ENCODE data around the gene PHLDA2. TPM values are rescaled to one million over a fixed set of nuclear protein-coding genes. Genes with fewer than 3 reads are reported as not detected.

Gene PHLDA2
- total and polyA plus RNA-seq, 9 of the 15 experiments (the other 6 are each of a cell fraction or from before 2014, with no cell fraction given) = 0.43 to 42.4 (median 4.7) TPM

- TF ChIP-seq MAZ (CRISPR knock-in tag; conservative IDR thresholded peaks at IDR 0.05 in 1 of 2, IDR thresholded peaks at IDR 0.05 in 1 of 2) (peak; percentile 88 to 95), MTA1 (IDR thresholded peaks at IDR 0.05; ENCODE audit: borderline replicate concordance) (peak; percentile 76; the same call in 1 of the 2 replicates), GATAD2B (IDR thresholded peaks at IDR 0.05; ENCODE audit: borderline replicate concordance) (no peak), ZSCAN29 (IDR thresholded peaks at IDR 0.05) (no peak), POLR2B (IDR thresholded peaks at IDR 0.05; ENCODE audit: low read depth, partially characterized antibody) (peak; percentile 31), TCF3 (CRISPR knock-in tag; IDR thresholded peaks at IDR 0.05) (peak; percentile 69), CREM (IDR thresholded peaks at IDR 0.05; ENCODE audit: low read depth) (peak; percentile 94), MLX (CRISPR knock-in tag; conservative IDR thresholded peaks at IDR 0.05) (peak in 1 of 2 experiments; percentile 66; a peak in 1 of 4 replicates), ZNF318 (IDR thresholded peaks at IDR 0.05; ENCODE audit: borderline replicate concordance in 1 of 2, low read depth in 1 of 2) (peak in 1 of 2 experiments; percentile 77; a peak in 1 of 4 replicates), ELF2 (CRISPR knock-in tag; IDR thresholded peaks at IDR 0.05) (no peak), CXXC5 (CRISPR knock-in tag; IDR thresholded peaks at IDR 0.05) (peak; percentile 76), ZBTB43 (CRISPR knock-in tag; IDR thresholded peaks at IDR 0.05) (0 out of 2 replicates have a peak, but pooled peaks have one; percentile 37), NBN (IDR thresholded peaks at IDR 0.05; ENCODE audit: low read depth) (0 out of 2 replicates have a peak, but pooled peaks have one; percentile 56), TBP (optimal IDR thresholded peaks at IDR 0.05; ENCODE audit: low read depth, low read length) (peak; percentile 44), RB1 (IDR thresholded peaks at IDR 0.05; ENCODE audit: low read depth) (peak; percentile 93)
- TF ChIP-seq, protein P1, sequence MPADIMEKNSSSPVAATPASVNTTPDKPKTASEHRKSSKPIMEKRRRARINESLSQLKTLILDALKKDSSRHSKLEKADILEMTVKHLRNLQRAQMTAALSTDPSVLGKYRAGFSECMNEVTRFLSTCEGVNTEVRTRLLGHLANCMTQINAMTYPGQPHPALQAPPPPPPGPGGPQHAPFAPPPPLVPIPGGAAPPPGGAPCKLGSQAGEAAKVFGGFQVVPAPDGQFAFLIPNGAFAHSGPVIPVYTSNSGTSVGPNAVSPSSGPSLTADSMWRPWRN (IDR thresholded peaks at IDR 0.05; ENCODE audit: low read depth) = peak; percentile 88
Observed at GRCh38 chr11:2890466-2891294, 38.5 kb downstream of the PHLDA2 start (continued).

Measured in K562 (cell line).